Ishikawa (cell line): ENCODE results near the gene ADGRF3.

Experiments
- EP300 ChIP-seq: IDR thresholded peaks from 2 replicates; pipeline ENCODE4 v1.6.1; 2012; ENCODE audit warnings: borderline replicate concordance
- TCF12 ChIP-seq: IDR thresholded peaks from 2 replicates; pipeline ENCODE4 v1.6.1; 2012; ENCODE audit warnings: low read depth
- YY1 ChIP-seq: IDR thresholded peaks from 2 replicates; pipeline ENCODE4 v1.6.1; 2012; ENCODE audit warnings: low read depth

- TF ChIP-seq EP300 (no peak), TCF12 (no peak), YY1 (no peak)
Measured at GRCh38 chr2:26318950-26319349, 27.6 kb downstream of the ADGRF3 start.
